ENCODE results near the gene CD200R1.

GRCh38 chr3:112976953-112977352, 2.0 kb upstream of the CD200R1 start:
- TF ChIP-seq CBFB (CRISPR knock-in tag; IDR thresholded peaks at IDR 0.05) (no peak), CTCF (IDR thresholded peaks at IDR 0.05 in 2 of 3, conservative IDR thresholded peaks at IDR 0.05 in 1 of 3; ENCODE audit: insufficient read depth in 2 of 3, low read depth in 1 of 3, low read length in 3 of 3) (no peak), VEZF1 (CRISPR knock-in tag; IDR thresholded peaks at IDR 0.05) (no peak), PCBP2 (IDR thresholded peaks at IDR 0.05; ENCODE audit: low read depth, low read length, poor library complexity, severe bottlenecking) (no peak), RAD21 (CRISPR knock-in tag; conservative IDR thresholded peaks at IDR 0.05 in 1 of 2, IDR thresholded peaks at IDR 0.05 in 1 of 2) (no peak), TRIM24 (IDR thresholded peaks at IDR 0.05) (no peak), CBX3 (IDR thresholded peaks at IDR 0.05; ENCODE audit: borderline replicate concordance in 1 of 2, low read length in 2 of 2) (no peak), MECOM (CRISPR knock-in tag; IDR thresholded peaks at IDR 0.05) (no peak), POLR2AphosphoS2 (IDR thresholded peaks at IDR 0.05; ENCODE audit: low read length) (no peak), POLR2A (conservative IDR thresholded peaks at IDR 0.05) (no peak)

All from K562 (cell line).